PC-3 (cell line): ENCODE data around the gene RPL37A. TPM values are rescaled to one million over a fixed set of nuclear protein-coding genes. Genes with fewer than 3 reads are reported as not detected.

ENCODE experiments used
- ATAC-seq: fragments of 200-7000 bp; cut with Tn5 transposase; 2 replicates; pipeline ENCODE4 v1.9.1; 2020; ENCODE audit warnings: mild to moderate bottlenecking, moderate library complexity
- BruUV-seq: library from RNA; stranded (reverse); fragments of 400-500 nt; replicated peaks from 2 replicates; lab custom pipeline; 2021; lab: Mats Ljungman, UMichigan
- CTCF ChIA-PET: fragments of 300-600 bp; sonication (Branson Sonifier 250); formaldehyde crosslinking; loops from one replicate; lab custom pipeline; 2022; ENCODE audit warnings: antibody characterized with exemption; lab: Charles Lee
- POLR2A ChIA-PET: fragments of 300-600 bp; sonication (Branson Sonifier 250); formaldehyde crosslinking; loops from one replicate; lab custom pipeline; 2022; ENCODE audit warnings: antibody characterized with exemption; ENCODE audit not compliant: unreplicated experiment; lab: Charles Lee
- DNase-seq: peaks from one replicate; pipeline ENCODE4 v3.0.0-alpha.2; 2015
- H2AFZ ChIP-seq: fragments of 300-600 bp; sonication (generic); 2 replicates; pipeline ENCODE4 v1.6.0; 2016; ENCODE audit warnings: antibody characterized with exemption, low read length
- H3F3A ChIP-seq: fragments of 300-600 bp; sonication (generic); one replicate; pipeline ENCODE4 v1.6.0; 2017; ENCODE audit warnings: antibody characterized with exemption, low read length, control low read depth, mild to moderate bottlenecking; ENCODE audit not compliant: unreplicated experiment
- H3K27ac ChIP-seq: fragments of 300-600 bp; sonication (generic); 2 replicates; pipeline ENCODE4 v1.5.1; 2016; ENCODE audit warnings: mild to moderate bottlenecking, low read length
- H3K27me3 ChIP-seq: fragments of 300-600 bp; sonication (generic); 2 replicates; pipeline ENCODE4 v1.6.1; 2016; ENCODE audit warnings: low read length, mixed read lengths
- H3K36me3 ChIP-seq: fragments of 300-600 bp; sonication (generic); 2 replicates; pipeline ENCODE4 v1.6.1; 2016; ENCODE audit warnings: low read depth, mixed run types, low read length, mixed read lengths
- H3K4me1 ChIP-seq: fragments of 300-600 bp; sonication (generic); 2 replicates; pipeline ENCODE4 v1.5.1; 2016; ENCODE audit warnings: low read length; ENCODE audit not compliant: insufficient read depth
- H3K4me2 ChIP-seq: fragments of 300-600 bp; sonication (generic); 2 replicates; pipeline ENCODE4 v1.6.0; 2016; ENCODE audit warnings: low read length
- H3K4me3 ChIP-seq: fragments of 300-600 bp; sonication (generic); 2 replicates; pipeline ENCODE4 v1.5.1; 2016; ENCODE audit warnings: mild to moderate bottlenecking, low read length, mixed read lengths
- H3K79me2 ChIP-seq: fragments of 300-600 bp; sonication (generic); 2 replicates; pipeline ENCODE4 v1.6.1; 2017; ENCODE audit warnings: low read length, mixed read lengths
- H3K9ac ChIP-seq: fragments of 300-600 bp; sonication (generic); 2 replicates; pipeline ENCODE4 v1.6.0; 2016; ENCODE audit warnings: mild to moderate bottlenecking, low read length
- H3K9me2 ChIP-seq: fragments of 300-600 bp; sonication (generic); replicated peaks from 2 replicates; pipeline ENCODE4 v1.6.1; 2016; ENCODE audit warnings: mixed run types, low read length, mixed read lengths
- H3K9me3 ChIP-seq: fragments of 300-600 bp; sonication (generic); 2 replicates; pipeline ENCODE4 v1.6.1; 2016; ENCODE audit warnings: low read length, mixed read lengths
- H4K20me1 ChIP-seq: fragments of 300-600 bp; sonication (generic); 2 replicates; pipeline ENCODE4 v1.6.1; 2016; ENCODE audit warnings: low read length, mixed read lengths
- EZH2 ChIP-seq: fragments of 300-600 bp; sonication (generic); IDR thresholded peaks from one replicate; pipeline ENCODE4 v1.6.1; 2017; ENCODE audit warnings: antibody characterized with exemption, mild to moderate bottlenecking, low read length; ENCODE audit not compliant: unreplicated experiment
- EZH2phosphoT487 ChIP-seq: fragments of 300-600 bp; sonication (generic); IDR thresholded peaks from 2 replicates; pipeline ENCODE4 v1.6.1; 2018; ENCODE audit warnings: mild to moderate bottlenecking, antibody characterized with exemption, low read length, borderline replicate concordance
- intact Hi-C: fragments of 100-400 bp; cut with micrococcal nuclease; formaldehyde crosslinking; loops from 2 replicates; pipeline ENCODE4 v1.9.0; 2023
- total RNA-seq: library from RNA; depleted of rRNA; stranded (reverse); fragments of >200 nt; gene quantifications from 2 replicates; pipeline ENCODE4 v1.2.3, GENCODE V29; 2014
- TF ChIP-seq, protein P1 (sequence below): fragments of 300-600 bp; sonication (generic); conservative IDR thresholded peaks from 2 replicates; pipeline ENCODE4 v1.5.1; 2017; ENCODE audit warnings: antibody characterized with exemption, low read depth, mild to moderate bottlenecking, low read length

Gene RPL37A
- total RNA-seq, 1 experiment from 2014 or later: 2,472 TPM

DNA sequence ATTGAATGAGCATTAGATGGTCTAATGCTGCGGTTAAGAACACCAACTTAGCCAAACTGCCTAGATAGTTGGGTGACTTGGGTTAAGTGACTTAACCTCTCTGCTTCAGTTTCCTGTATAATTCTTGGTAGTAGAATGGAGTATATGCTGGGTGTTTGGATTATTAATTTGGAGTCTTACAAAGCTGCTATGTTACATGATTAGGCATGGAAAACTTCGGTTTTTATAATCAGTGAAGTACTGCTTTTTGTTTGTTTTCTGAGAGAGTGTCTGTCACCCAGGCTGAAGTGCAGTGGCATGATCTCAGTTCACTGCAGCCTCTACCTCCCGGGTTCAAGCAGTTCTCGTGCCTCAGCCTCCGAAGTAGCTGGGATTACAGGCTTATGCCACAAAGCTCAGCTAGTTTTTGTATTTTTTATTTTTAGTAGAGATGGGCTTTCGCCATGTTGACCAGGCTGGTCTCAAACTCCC is 4.5 kb downstream of the RPL37A start:
- no peak overlapping the region for H3K4me2 ChIP-seq
- H3K36me3 ChIP-seq: peaks cover 63% of the 10 kb centered on the region
- H3K79me2 ChIP-seq: peaks cover 48% of the 10 kb centered on the region
- no peaks in the 10 kb centered on the region for H3K27me3 ChIP-seq
- no peak overlapping the region for H3K4me3 ChIP-seq
- TF ChIP-seq, protein P1, sequence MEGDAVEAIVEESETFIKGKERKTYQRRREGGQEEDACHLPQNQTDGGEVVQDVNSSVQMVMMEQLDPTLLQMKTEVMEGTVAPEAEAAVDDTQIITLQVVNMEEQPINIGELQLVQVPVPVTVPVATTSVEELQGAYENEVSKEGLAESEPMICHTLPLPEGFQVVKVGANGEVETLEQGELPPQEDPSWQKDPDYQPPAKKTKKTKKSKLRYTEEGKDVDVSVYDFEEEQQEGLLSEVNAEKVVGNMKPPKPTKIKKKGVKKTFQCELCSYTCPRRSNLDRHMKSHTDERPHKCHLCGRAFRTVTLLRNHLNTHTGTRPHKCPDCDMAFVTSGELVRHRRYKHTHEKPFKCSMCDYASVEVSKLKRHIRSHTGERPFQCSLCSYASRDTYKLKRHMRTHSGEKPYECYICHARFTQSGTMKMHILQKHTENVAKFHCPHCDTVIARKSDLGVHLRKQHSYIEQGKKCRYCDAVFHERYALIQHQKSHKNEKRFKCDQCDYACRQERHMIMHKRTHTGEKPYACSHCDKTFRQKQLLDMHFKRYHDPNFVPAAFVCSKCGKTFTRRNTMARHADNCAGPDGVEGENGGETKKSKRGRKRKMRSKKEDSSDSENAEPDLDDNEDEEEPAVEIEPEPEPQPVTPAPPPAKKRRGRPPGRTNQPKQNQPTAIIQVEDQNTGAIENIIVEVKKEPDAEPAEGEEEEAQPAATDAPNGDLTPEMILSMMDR: no peak
- TF ChIP-seq EZH2phosphoT487: no peak
- TF ChIP-seq EZH2: no peak
- no TSS peak for BruUV-seq
- no peak for ATAC-seq
- no peak for DNase-seq
- no peaks in the 10 kb centered on the region for H3K9me2 ChIP-seq
- no peak overlapping the region for H2AFZ ChIP-seq
- H3F3A ChIP-seq: no peaks in the 10 kb centered on the region
- POLR2A ChIA-PET: no interaction called here
- peaks cover 24% of the 10 kb centered on the region for H3K4me1 ChIP-seq
- intact Hi-C loops: no loop called here
- H4K20me1 ChIP-seq: peaks cover 55% of the 10 kb centered on the region
- CTCF ChIA-PET: no interaction called here
- no peaks in the 10 kb centered on the region for H3K9me3 ChIP-seq
- H3K9ac ChIP-seq: no peak overlapping the region
- H3K27ac ChIP-seq: no peak overlapping the region

DNA sequence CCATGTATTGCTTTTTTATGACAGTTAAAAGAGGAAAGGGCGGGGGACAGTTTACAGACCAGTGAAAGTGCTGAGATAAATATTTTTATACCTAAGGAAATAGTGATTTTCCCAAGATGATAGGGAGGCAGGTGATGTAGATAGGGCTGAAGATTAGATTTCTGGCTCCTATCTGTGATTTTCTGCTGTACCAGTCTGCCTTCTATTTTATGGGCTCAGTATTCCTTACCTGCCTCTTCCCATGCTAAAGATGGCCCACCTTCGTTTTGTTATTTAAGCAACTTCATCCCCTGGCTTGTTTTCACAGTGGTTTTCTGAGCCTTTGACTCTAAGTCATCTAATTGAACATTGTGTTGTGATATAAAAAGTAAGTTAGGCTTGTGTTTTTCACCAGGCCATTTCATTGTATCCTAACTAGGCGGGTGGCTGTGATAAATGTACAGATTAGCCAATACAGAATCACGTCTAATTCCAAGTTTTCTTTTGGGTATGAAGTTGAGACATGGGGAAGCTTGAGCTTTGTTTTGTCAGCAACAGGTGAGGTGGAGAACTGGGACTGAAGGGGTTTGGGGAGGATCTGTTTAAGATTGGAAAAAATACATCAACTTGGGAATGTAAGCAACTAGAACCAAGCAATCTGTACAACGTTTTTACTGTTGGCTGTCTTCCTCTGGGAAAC is 5.2 kb downstream of the RPL37A start:
- H3K27ac ChIP-seq: no peak overlapping the region
- H3K9me2 ChIP-seq: no peaks in the 10 kb centered on the region
- ATAC-seq (no peak), DNase-seq (no peak)
- no peak overlapping the region for H3K4me2 ChIP-seq
- intact Hi-C loops: no loop called here
- peaks cover 55% of the 10 kb centered on the region for H4K20me1 ChIP-seq
- BruUV-seq: no TSS peak
- CTCF ChIA-PET: no interaction called here
- no peak overlapping the region for H3K9ac ChIP-seq
- TF ChIP-seq EZH2phosphoT487 (no peak), EZH2 (no peak)
- TF ChIP-seq, protein P1: no peak
- peaks cover 63% of the 10 kb centered on the region for H3K36me3 ChIP-seq
- no peaks in the 10 kb centered on the region for H3K27me3 ChIP-seq
- POLR2A ChIA-PET: no interaction called here
- H3K79me2 ChIP-seq: peaks cover 41% of the 10 kb centered on the region
- no peak overlapping the region for H3K4me3 ChIP-seq
- H3F3A ChIP-seq: no peaks in the 10 kb centered on the region
- H2AFZ ChIP-seq: no peak overlapping the region
- no peaks in the 10 kb centered on the region for H3K9me3 ChIP-seq
- H3K4me1 ChIP-seq: peaks cover 21% of the 10 kb centered on the region

DNA sequence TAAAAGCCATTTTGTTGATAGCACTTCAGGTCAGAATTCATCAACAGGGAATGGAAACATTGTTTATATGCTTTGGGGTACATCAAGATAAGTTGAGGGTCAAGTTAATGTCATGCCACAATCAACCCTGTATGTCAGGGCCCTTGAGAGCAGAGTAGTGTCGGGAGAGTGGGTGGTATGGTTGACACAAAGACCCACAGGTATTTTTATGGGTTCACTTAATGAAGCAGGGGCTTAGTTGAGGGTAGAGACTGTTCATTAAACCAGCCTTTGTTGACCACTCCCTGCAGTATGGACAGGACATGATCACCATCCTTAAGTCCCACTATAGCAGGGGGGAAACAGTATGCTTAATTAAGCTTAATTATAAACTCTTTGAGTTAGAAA is 5.7 kb downstream of the RPL37A start:
- no peaks in the 10 kb centered on the region for H3K27me3 ChIP-seq
- peaks cover 21% of the 10 kb centered on the region for H3K4me1 ChIP-seq
- DNase-seq (no peak), ATAC-seq (no peak)
- no peak overlapping the region for H3K4me3 ChIP-seq
- ChIA-PET POLR2A (interaction anchor here (0.6 kb wide), 1 partner anchor 181 kb away, joined by 11 read pairs; no protein-coding TSS in a partner anchor), CTCF (no interaction called here)
- peaks cover 62% of the 10 kb centered on the region for H3K36me3 ChIP-seq
- intact Hi-C loops: no loop called here
- H3K9ac ChIP-seq: no peak overlapping the region
- no peak overlapping the region for H3K27ac ChIP-seq
- H3K9me3 ChIP-seq: no peaks in the 10 kb centered on the region
- no TSS peak for BruUV-seq
- H3K9me2 ChIP-seq: no peaks in the 10 kb centered on the region
- TF ChIP-seq EZH2 (no peak), EZH2phosphoT487 (no peak)
- TF ChIP-seq, protein P1: no peak
- H4K20me1 ChIP-seq: peaks cover 52% of the 10 kb centered on the region
- no peak overlapping the region for H2AFZ ChIP-seq
- no peak overlapping the region for H3K4me2 ChIP-seq
- H3K79me2 ChIP-seq: peaks cover 36% of the 10 kb centered on the region
- H3F3A ChIP-seq: no peaks in the 10 kb centered on the region
